ENCODE data around the gene ADM2. TPM values are rescaled to one million over a fixed set of nuclear protein-coding genes. Genes with fewer than 3 reads are reported as not detected.
A peak's percentile ranks its signal among the peaks of the same experiment; 100 is the strongest.

Gene ADM2
- polyA plus RNA-seq, 10 donors = 0.25 to 0.63 (median 0.39) TPM

DNA sequence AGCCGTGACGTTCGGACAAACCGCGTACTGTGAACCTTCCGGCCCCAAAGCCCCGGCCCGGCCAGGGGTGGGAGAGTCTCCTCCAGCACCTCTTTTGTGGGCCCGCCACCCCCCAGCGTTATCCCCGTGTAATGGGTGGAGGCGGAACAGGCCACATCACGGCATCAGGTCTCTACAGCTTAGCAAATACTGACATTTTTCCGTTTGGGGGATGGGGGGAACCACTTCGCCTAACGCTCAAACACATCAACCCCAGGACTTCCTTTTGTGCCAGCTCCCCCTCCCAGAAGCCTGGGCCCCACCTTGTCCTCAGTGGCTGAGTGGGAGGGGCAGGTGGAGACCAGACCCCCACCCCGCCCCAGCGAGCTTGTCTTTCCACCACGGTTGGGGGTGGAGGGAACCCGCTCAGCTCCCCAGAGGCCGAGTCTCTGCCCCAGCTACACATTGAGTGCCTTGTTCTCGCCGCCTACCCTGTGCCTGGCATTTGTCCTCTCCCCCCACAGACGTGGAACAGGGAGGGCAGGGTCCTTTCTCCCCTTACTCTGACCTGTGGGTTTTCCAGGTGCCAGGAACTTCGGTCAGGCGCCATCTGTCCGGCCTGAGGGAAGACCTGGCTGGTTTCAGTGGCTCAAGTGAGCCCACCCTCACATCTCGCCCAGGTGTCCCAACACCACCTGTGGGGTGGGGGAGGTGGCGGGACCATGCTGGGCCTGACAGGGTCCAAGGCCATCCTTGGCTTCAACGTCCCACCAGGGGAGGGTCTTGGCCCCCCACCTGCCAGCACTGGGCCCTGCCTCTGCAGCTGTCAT lies 36.1 kb upstream of the ADM2 start:
- peak in 1 of 3 donors; percentile 32 for DNase-seq

DNA sequence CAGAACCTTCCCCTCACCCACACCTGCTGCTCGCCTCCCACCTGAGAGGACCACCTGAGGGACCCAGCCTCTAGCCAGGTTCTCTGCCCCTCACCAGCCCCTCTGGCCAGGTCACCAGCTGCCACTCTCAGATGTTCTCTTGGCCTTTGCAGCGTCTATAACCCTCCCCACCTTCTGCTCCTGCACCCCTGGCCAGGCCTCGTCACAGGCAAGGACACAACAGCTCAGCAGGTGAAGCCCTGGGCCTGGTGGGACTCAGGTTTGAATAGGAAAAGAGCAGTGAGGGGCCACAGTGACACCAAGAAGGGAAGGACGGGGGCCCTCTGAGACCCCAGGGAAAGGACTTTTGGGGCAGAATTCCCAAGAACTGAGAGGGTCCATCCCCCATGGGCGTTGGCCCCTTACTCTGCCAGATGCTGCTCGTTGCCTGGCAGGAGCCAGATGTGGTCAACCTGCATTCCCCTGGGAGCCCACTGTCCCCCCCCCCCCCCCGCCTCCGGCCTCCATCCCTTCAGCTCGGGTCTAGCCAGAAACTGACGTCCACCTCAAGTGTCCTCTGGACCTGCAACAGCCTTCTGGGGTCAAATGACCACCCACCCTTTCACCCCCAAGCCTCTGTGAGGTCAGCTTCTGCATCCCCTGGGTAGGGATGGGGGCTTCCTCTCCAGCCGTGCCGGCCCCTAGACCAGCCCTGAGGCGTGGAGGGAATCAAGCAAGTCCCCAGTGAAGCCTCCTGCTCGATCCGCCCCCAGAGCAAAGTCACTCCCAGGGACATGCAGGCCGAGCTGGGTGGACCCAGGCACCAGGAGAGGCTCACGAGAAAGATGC lies 35.2 kb upstream of the ADM2 start:
- no peak for DNase-seq

DNA sequence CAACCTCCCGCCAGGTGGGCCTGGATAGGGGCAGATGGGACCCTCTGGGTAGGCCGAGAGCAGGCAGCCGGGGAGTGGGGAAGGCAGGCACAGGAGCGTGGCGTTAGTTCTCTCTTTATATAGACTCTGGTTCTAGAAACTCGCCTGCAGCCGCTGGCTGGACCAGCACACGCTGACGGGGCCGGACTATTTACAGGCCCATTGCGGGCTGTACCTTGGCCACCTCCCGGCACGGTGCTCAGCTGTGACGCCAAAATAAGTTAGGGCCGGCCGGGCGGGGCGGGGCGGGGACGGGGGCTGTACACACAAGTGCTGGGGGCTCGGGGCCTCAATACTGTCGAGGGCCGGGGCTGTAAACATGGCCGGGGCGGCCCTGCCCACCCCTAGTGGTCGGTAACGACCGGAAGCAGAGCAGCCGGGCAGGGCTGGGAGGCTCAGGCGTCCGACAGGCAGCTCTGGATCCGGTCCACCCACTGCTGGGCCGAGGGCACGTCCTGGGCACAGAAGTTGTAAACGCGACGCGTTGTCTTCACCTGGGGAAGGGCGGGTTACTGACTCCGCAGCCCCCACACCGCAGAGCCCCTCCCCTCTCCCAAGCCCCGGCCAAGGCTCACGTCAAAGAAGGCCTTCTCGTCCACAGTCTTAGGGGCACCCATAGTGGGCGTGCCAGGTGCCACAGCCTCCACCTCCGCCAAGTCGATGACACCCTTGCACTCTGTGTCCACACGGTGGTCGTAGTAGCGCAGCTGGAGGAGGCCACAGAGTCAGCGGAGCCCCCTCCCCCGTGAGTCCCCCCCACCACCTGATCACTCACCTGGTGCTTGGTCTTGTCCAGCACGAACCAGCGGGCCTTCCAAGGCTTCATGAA lies 34.4 kb upstream of the ADM2 start:
- no peak for DNase-seq

DNA sequence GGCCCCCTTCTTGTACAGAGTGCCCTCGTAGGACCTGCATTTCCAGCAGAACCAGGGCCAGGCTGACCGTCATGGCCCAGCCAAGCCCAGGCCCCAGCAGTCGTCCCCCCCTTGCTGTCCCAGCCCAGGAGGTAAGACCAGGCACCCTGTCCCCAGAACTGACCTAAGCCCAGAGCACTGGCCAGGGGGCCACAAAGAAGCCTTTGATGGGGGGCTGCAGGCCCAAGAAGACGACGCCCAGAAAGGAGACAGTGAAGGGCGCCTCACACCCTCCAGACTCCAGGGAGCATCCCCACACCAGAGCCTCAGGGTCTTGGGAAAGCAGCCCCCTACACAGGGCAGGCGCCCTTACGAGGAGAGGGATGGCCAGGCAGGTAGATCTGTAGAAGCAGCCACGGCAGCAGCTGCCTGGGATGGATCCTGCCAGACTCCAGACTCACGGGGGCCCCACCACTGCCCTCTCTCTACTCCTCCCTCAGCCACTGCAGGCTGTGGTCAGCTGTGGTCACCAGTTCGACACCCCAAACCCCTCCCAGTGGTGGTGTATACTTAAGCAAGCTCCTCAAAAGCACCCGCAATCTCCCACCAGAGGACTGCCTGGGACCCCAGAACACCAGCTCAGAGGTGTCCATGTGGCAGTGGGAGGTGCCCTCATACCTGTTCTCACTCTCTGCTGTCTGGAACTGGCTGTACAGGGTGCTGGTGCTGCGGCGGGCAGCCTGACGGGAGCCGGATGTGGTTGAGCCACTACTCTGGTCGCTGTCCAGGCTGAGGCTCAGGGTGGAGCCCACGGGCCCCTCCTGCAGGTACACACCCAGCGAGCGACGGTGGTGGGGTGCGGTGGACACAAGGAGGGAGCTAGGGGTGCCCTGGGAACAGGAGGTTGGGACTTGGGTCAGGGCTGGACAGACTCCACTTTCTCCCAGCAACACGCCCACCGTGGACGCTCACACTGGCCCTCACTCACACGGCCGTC lies 33.5 kb upstream of the ADM2 start:
- no peak for DNase-seq

DNA sequence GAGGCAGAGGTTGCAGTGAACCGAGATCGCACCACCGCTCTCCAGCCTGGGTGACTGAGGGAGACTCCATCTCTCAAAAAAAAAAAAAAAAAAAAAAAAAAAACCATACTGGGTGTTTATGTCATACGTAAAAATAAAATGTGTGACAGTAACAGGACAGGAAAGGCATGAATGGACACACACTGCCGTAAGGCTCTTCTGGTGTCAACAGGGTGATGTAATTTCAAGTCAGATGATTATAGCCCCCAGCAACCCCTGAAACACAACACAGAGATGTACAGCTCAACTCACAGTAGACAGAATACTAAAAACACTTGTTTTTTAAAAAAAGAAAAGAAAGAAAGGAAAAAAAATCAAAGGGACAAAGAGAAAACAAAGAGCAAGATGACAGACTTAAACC lies 28.7 kb upstream of the ADM2 start:
- DNase-seq = no peak

DNA sequence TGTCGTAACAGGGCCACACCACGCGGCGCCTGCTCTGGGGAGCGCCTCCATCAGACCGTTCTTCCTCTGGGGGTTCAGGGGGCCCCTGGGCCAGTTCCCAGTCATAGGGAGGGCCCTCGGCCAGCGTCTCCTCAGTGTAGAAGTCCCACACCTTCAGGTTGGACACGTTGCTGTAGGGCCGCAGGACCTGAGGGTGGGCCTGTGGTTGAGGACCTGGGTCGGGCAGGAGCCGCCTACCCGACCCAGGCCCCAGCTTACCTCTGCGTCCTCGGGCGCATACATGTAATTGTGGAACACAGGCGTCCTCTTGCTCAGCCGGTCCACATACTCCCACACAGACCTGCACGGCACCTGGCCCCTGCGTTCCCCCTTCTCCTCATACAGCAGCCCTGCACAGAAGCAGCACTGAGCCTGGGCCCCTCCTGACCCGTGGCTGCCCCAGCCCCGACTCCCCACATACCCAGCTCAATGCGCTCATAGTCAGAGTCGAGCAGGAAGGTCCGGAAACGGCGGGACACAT lies 26.7 kb upstream of the ADM2 start:
- DNase-seq = no peak

DNA sequence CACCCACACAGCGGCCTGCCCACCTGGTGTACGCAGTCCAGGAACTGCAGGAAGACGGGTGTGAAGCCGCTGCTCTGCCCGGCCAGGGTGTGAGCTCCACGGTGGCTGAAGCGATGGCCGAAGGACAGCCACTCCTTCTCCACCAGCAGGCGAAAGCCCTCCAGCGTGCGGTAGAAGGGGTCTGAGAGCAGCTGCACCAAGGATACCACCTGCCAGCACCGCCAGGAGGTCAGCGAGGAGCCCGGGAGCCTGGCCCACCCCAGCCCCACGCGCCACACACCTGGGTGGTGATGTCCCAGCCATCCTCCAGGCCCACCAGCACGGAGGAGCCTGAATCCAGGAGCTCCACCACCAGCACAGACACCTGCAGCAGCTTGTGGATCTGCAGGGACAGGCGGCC lies 26.1 kb upstream of the ADM2 start:
- no peak for DNase-seq

DNA sequence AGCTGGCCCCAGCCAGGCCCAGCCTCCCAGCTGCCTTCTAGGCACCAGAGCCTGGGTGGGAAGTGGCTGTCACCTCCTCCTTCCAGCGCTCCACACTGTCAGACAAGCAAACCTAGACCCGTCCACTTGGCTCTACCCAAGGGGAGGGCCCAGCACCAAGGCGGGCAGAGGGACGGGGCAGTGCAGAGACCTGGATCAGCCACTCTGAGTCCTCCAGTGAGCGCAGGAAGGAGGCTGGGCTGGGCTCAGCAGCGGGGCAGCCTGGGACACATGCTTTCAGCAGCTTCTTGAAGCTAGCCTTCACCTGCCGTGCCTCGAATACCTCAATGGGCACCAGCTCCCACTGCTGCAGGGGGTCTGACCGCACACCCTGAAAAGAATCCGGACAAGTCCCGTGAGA lies 25.3 kb upstream of the ADM2 start:
- DNase-seq = no peak

DNA sequence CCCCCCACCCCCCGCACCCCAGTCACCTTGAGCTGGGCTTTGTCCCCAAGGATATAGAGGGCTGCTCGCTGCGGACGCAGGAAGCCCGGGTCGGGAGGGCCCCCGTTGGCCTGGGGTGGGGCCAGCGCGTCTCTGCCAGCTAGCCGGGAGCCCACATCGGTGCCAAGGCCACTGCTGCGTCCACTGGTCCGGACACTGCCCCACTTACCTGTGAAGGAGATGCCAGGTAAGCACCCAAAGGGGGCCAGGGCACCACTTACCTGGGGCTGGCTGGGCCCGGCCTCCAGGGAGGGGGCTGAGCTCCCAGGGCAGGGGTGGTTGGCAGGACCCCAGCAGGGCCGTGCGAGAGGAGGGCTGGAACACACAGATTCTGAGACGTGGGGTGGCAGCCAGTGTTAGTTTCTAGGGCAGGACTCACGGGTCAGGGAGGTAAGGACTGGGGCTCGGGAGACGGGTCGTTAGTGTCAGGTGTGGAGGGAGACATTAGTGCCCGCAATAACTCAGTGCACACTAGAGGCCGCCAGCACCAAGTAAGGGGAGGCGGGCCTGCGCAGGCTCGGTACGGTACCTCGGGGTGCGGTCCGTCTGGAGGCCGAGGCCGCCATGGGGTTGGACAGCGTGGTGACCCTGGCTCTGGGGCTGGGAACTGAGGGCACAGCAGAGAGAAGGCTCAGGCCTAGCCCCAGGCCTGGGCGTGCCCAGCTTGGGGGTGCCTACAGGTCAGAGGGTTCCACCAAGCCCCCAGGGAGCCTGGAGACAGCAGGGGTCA lies 24.7 kb upstream of the ADM2 start:
- DNase-seq = no peak

DNA sequence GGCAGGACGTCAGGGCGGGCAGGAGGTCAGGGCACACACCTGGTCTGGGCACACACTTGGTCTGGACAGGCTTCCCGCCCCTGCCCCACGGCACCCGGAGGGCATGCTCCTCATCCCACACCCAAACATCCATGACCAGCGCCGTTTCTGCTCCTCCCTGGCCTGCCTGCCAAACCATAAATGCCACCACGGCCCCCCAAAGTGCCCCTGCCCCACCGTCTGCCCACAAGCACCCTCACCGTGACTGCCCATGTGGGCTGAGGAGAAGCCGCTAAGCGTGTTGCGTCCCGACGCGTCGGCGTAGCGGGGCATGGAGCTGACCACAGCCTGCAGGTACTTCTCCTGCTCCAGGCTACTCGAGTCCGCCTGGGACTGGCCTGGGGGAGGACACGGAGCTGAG lies 22.3 kb upstream of the ADM2 start:
- no peak for DNase-seq

DNA sequence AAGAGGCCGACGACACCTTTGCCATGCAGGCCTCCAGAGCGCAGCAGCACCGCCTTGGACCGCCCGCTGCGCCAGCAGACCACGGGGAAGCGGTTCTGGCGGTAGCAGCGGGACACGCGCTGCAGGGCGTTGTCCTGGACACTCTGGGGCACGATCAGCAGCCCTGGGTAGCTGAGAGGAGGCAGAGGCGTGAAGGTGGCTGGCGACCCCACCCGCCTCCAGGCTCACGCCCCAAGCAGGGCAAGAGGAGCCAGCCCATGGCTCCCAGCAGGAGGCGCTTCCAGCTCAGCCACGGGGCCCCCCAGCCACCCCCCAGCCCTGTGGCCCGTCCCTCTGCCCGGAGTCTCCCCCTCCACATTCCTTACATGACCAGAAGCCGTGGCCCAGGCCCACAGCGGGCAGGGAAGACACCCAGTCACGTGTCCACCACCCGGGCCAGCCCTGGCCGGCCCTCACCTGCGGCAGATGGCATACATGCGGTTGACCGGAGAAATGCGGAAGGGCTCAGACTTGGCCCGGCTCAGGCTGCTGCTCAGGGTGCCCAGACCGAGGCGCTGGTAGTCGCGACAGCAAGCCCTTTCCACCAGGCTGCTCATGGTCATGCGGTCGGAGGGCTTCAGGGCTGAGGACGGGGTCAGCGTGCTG lies 21.7 kb upstream of the ADM2 start:
- no peak for DNase-seq

DNA sequence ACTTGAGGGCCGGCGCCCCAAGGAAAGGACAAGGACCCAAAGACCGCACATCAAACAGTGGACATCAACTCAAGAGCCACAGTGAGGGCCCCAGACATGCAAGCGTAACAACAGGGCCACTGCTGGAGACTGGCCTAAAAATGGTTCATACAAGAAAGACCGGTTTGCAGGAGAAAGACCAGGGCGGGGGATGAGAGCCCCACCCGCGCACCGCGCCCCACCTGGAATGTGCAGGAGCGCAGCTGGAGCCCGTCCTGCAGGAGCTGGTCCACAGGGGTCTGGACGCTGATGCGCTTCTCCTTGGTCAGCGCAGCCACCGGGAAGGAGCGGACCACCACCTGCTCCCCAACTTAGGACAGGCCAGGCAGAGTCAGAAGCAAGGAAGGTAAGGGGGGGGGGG lies 20.4 kb upstream of the ADM2 start:
- DNase-seq = no peak

DNA sequence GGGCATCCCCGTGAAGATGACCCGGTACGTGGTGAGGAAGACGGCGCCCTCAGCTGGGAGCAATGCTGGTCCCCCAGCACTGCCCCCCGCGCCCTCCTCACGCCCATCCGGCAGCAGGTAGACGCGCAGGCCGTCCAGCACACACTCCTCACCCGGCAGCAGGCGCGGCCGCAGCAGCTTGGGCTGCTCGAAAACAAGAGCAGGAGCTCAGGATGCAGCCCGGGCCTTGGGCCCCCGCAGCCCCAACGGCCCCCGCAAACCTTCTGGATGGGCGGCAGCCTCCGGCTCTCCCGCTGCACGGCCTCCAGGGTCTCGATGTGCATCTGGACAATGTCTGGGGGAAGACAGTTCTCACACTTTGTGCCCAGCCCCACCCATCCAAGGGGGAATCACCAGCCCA lies 19.8 kb upstream of the ADM2 start:
- no peak for DNase-seq

DNA sequence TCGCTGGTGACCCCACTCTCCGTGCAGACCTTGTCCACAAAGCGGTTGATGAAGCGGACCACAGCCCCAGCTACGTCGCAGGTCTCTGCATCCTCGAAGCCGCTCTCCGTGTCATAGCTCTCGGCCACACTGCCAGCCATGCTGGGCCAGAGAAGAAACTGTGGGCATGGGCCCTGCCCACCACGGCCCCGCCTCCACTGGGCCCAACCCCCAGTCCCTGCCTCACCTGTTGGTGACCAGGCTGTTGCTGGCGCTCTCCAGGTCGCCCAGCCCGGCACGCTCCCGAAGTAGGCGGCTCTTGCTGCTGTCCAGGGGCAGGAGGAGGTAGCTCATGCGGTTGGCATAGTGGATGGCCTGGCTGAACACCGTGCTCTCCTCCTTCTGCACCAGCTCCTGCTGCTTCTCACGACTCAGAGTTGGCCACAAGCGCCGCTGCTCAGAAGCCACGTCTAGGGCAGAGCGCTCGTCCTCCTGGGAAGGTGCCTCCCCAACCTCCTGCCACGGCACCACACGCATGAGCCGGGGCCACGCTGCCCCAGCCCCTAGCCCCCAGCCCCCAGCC lies 19.3 kb upstream of the ADM2 start:
- no peak for DNase-seq

DNA sequence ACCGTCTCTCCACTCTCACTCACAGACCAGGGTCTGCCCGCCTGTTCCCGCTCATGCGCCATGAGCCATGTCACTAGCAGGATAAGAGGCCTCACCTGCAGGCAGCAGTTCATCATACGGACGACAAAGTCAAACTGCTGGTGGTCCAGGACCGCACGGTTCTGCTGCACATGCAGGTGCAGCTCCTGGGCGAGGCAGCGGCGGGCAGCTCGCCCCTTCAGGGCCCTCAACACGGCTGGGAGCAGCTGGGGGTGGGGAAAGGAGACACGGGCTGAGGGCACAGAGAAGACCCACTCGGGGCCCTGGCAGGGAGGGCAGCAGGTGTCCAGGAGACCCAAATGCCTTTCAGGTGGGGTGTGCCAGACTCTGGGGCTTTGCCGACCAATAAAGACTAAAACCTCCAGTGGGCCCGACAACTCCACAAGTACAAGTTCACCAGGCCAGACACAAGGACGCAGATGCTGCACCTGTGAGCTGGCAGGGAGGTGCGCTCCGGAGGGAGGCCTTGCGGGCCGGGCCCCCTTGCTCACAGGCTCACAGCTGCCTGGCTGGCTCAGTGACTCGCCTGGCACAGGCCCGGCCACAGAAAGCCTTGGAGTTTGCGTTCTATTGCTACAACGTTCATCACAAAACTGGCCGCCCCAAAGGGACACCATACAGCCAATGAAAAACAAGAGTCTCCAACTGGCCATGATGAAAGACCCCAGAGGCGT lies 18.0 kb upstream of the ADM2 start:
- DNase-seq = no peak

DNA sequence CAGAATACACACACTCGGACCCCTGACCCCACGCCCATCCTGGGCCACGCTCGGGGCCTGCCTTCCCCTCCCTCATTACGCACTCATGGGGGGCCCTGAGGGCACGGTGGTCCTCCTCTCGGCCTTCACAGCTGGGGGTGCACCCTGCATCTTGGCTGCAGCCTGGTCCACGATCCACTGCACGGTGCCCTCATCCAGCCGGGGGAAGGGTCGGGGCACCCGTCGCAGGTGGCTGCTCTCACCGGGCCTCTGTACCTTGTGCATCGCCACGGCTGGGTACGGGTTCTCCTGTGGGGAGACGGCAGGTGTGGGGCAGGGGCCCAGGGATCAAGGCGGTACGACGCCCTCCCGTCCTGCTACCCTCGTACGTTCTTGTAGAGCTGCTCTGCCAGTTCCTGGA lies 16.9 kb upstream of the ADM2 start:
- no peak for DNase-seq

DNA sequence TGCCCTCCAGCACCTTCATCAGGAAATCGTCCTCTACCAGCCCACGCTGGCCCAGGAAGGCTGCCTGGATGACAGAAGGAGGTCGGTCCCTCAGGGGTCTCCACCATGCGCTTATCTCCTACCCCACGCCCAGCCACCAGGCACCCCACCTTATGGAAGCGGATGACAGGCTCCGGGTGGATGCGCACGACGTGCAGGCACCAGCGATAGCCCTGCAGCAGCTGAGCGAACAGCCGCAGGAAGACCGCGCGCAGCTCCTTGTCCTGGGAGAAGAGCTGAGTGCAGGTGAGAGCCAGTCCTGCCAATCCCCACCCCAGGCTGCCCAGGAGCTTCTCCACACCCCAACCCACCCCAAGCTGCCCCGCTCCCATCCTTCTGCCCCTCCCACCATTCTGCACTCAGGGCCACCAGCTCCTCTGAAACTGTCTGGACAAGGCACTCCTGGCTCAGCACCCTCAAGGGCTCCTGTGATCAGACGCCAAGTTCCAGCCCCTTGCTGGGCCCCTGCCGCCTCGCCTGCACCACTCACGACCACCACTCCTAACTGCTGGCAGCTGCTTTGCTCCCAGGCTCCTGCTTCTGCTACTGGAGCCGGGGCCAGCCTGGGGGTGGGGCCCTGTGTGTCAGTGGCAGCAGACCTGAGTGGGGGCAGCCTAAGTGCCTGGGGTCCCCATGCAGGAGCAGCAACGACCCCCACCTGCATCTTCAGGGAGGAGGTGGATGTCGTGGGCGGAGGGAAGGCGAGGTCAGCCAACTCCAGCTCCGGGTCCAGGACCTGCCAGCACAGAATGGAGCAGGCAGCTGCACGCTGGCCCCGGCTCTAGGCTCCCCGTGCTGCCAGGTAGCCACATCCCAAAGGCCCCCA lies 16.0 kb upstream of the ADM2 start:
- DNase-seq = no peak

Measured in muscle of back (tissue), 11 donors.